ENCODE data around the gene BTG1.

Gene BTG1

GRCh38 chr12:92133171-92133570 is 12.5 kb downstream of the BTG1 start:
- DNase-seq = no peak

- DNase-seq = no peak
These were observed 13.4 kb downstream of the BTG1 start for GRCh38 chr12:92132288-92132687.

GRCh38 chr12:92130999-92131398 is 14.6 kb downstream of the BTG1 start:
- DNase-seq = no peak

- DNase-seq = no peak
These were observed 16.0 kb downstream of the BTG1 start for GRCh38 chr12:92129609-92130008.

GRCh38 chr12:92128612-92129011 is 17.0 kb downstream of the BTG1 start:
- no peak for DNase-seq

GRCh38 chr12:92124689-92125029 is 21.0 kb downstream of the BTG1 start:
- no peak for DNase-seq

- no peak for DNase-seq
These were observed 21.6 kb downstream of the BTG1 start for GRCh38 chr12:92123780-92124688.

- DNase-seq = no peak
These were observed 22.5 kb downstream of the BTG1 start for GRCh38 chr12:92122941-92123779.

GRCh38 chr12:92121826-92122225 is 23.8 kb downstream of the BTG1 start:
- no peak for DNase-seq

- DNase-seq = no peak
These were observed 26.7 kb downstream of the BTG1 start for GRCh38 chr12:92118826-92119536.

- DNase-seq = no peak
These were observed 30.8 kb downstream of the BTG1 start for GRCh38 chr12:92114834-92115233.

- no peak for DNase-seq
These were observed 34.4 kb downstream of the BTG1 start for GRCh38 chr12:92111256-92111655.

GRCh38 chr12:92110083-92110640 is 35.5 kb downstream of the BTG1 start:
- no peak for DNase-seq

- DNase-seq = no peak
These were observed 36.0 kb downstream of the BTG1 start for GRCh38 chr12:92109613-92110012.

GRCh38 chr12:92108651-92109050 is 37.0 kb downstream of the BTG1 start:
- DNase-seq = peak; percentile 82

- no peak for DNase-seq
These were observed 38.0 kb downstream of the BTG1 start for GRCh38 chr12:92107621-92108131.

- DNase-seq = no peak
These were observed 38.6 kb downstream of the BTG1 start for GRCh38 chr12:92107094-92107493.

- no peak for DNase-seq
These were observed 40.0 kb downstream of the BTG1 start for GRCh38 chr12:92105676-92106075.

GRCh38 chr12:92105110-92105509 is 40.5 kb downstream of the BTG1 start:
- DNase-seq = no peak

GRCh38 chr12:92102606-92103005 is 43.0 kb downstream of the BTG1 start:
- no peak for DNase-seq

GRCh38 chr12:92098594-92099380 is 46.9 kb downstream of the BTG1 start:
- no peak for DNase-seq

Data from fibroblast of skin of abdomen (primary cell).